Fibroblast of the aortic adventitia (primary cell): ENCODE data around the gene FAIM. TPM values are rescaled to one million over a fixed set of nuclear protein-coding genes. Genes with fewer than 3 reads are reported as not detected.
"Not testable (repeated sequence)": the region's sequence is repeated elsewhere in the genome, so short reads cannot be mapped to it uniquely, and the experiment has no call there.

Source experiments
- DNase-seq: peaks from one replicate; pipeline ENCODE4 v3.0.0-alpha.2; 2010; ENCODE audit warnings: low read depth
- H3K4me3 ChIP-seq: 2 replicates; pipeline ENCODE4 v1.5.1; 2011; ENCODE audit warnings: low read depth, mild to moderate bottlenecking, control low read depth, low read length, moderate library complexity
- CTCF ChIP-seq: IDR thresholded peaks from 2 replicates; pipeline ENCODE4 v1.5.1; 2011; ENCODE audit warnings: mild to moderate bottlenecking, low read length, control low read depth, inconsistent platforms; ENCODE audit not compliant: insufficient read depth
- total RNA-seq: library from RNA; depleted of rRNA; stranded (reverse); fragments of >200 nt; gene quantifications from 2 replicates; pipeline ENCODE4 v1.2.3, GENCODE V29; 2012; ENCODE audit warnings: low replicate concordance

The FAIM gene
- total RNA-seq, 1 donor: 16.1 TPM

- no peak for DNase-seq
- H3K4me3 ChIP-seq: peak overlapping the region; percentile 93
- no peak for TF ChIP-seq CTCF
These were observed 15.0 kb upstream of the FAIM start for GRCh38 chr3:138593488-138594149.

GRCh38 chr3:138594150-138594934 is 14.2 kb upstream of the FAIM start, which contains the start of gene CEP70:
Gene CEP70, minus strand, starts transcription at chr3:138594260. Its CDS starts 21,333 bp downstream, at chr3:138572927.
- peak within 1 kb of the TSS; percentile 93 for H3K4me3 ChIP-seq
- TF ChIP-seq CTCF: peak; percentile 68
- DNase-seq: peak; percentile 97

GRCh38 chr3:138594935-138595610 is 13.5 kb upstream of the FAIM start:
- H3K4me3 ChIP-seq: no peak overlapping the region
- no peak for DNase-seq
- no peak for TF ChIP-seq CTCF

GRCh38 chr3:138597186-138597976 is 11.2 kb upstream of the FAIM start:
- H3K4me3 ChIP-seq, DNase-seq: not testable (repeated sequence)

- no peak for DNase-seq
- H3K4me3 ChIP-seq: no peak overlapping the region
- TF ChIP-seq CTCF: no peak
These were observed 10.0 kb upstream of the FAIM start for GRCh38 chr3:138598534-138598933.

- H3K4me3 ChIP-seq: no peak overlapping the region
- TF ChIP-seq CTCF: no peak
- DNase-seq: peak; percentile 7
These were observed 8.3 kb upstream of the FAIM start for GRCh38 chr3:138600100-138600745.

GRCh38 chr3:138601661-138602060 is 6.9 kb upstream of the FAIM start:
- H3K4me3 ChIP-seq, DNase-seq: not testable (repeated sequence)

- H3K4me3 ChIP-seq, DNase-seq: not testable (repeated sequence)
These were observed 4.4 kb upstream of the FAIM start for GRCh38 chr3:138604106-138604595.
